ENCODE data around the gene HAGH. TPM values are rescaled to one million over a fixed set of nuclear protein-coding genes. Genes with fewer than 3 reads are reported as not detected.

The HAGH gene
- polyA plus RNA-seq, 1 experiment: 51.6 TPM

DNA sequence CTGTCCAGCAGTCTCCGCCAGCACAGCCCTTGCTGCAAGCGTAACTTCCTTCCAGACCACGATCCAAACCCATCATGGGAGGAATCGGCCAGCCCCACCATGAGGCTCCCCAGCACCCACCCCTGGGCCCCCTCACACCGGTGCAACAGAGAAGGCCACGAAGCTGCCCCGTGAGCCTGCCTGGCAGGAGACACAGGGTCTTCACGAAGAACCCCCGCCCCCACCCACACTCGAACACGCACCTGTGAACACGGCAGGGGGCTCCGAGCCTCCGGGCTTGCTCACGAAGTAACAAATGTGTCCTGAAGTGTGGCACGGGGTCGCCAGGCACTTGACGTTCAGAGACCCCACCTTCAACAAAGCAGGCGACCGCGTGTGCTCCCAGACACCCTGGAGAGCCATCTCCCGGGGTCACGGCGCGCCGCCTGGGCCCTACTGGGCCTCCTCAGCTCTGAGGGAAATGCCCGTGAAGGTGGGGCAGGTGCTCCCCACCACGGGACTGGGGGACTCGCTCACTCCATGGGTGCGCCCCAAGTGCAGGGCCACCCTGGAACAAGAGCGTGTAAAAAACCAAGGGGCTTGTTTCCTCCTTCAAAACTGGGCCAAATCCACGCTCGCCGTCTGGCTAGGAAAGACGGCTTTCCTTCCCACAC lies 7.6 kb downstream of the HAGH start:
- Histone ChIP-seq H3K36me3 (ENCODE audit: control insufficient read depth, insufficient read depth, low read length) (peaks cover 22% of the 10 kb centered on the region), H3K4me3 (ENCODE audit: low read depth, low read length) (no peak overlapping the region), H3K27me3 (ENCODE audit: control insufficient read depth, insufficient read depth, low read length) (no peaks in the 10 kb centered on the region)
- no peak for TF ChIP-seq CTCF (IDR thresholded peaks at IDR 0.05; ENCODE audit: insufficient read depth, low read depth, low read length)
- CTCF ChIA-PET: no interaction called here
- no peak for DNase-seq (ENCODE audit: low read depth)
- POLR2A ChIA-PET: no interaction called here

- ChIA-PET CTCF (no interaction called here), POLR2A (no interaction called here)
- H3K27me3 ChIP-seq (ENCODE audit: control insufficient read depth, insufficient read depth, low read length): no peaks in the 10 kb centered on the region
- no peak overlapping the region for H3K4me3 ChIP-seq (ENCODE audit: low read depth, low read length)
- H3K36me3 ChIP-seq (ENCODE audit: control insufficient read depth, insufficient read depth, low read length): peaks cover 23% of the 10 kb centered on the region
- no peak for TF ChIP-seq CTCF (IDR thresholded peaks at IDR 0.05; ENCODE audit: insufficient read depth, low read depth, low read length)
- no peak for DNase-seq (ENCODE audit: low read depth)
Observed at GRCh38 chr16:1818204-1818872, 8.3 kb downstream of the HAGH start.

DNA sequence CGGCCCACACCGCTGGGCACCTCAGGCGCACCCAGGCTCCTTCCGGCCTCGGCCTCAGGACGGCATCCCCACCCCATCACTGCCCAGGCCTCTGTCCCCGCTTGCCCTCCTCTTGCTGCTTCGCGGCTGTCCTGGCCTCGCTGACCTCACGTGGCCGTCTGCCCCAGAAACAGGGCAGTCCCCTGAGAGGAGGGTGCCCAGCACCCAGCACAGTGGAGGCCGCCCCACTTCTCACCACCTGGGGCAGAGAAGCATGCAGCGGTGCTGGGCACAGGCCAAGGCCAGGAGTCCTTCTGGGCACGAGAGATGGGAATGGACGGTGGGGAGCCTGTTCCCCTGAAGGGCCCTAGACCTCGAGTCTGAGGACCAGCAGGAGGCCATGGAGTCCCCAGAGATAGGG lies 8.9 kb downstream of the HAGH start:
- ChIA-PET CTCF (no interaction called here), POLR2A (no interaction called here)
- TF ChIP-seq CTCF (IDR thresholded peaks at IDR 0.05; ENCODE audit: insufficient read depth, low read depth, low read length): no peak
- Histone ChIP-seq H3K27me3 (ENCODE audit: control insufficient read depth, insufficient read depth, low read length) (no peaks in the 10 kb centered on the region), H3K4me3 (ENCODE audit: low read depth, low read length) (no peak overlapping the region), H3K36me3 (ENCODE audit: control insufficient read depth, insufficient read depth, low read length) (peaks cover 23% of the 10 kb centered on the region)
- no peak for DNase-seq (ENCODE audit: low read depth)

DNA sequence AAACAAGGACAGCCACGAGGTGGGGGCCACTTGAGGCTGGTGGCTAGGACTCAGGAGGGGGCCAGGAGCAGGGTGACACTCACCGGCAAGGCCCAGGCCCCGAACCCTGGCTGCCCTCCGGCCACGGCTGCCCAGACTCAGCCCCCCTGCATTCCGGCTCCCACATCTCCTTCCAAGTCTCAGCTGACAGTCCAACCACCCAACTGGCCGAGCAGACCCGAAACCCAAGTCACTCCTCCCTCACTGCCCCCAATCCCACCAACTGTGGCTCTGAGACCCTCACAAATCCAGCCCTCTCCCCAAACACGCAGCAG lies 9.4 kb downstream of the HAGH start:
- no peak overlapping the region for H3K4me3 ChIP-seq (ENCODE audit: low read depth, low read length)
- no peak for DNase-seq (ENCODE audit: low read depth)
- POLR2A ChIA-PET: no interaction called here
- peaks cover 22% of the 10 kb centered on the region for H3K36me3 ChIP-seq (ENCODE audit: control insufficient read depth, insufficient read depth, low read length)
- CTCF ChIA-PET: no interaction called here
- TF ChIP-seq CTCF (IDR thresholded peaks at IDR 0.05; ENCODE audit: insufficient read depth, low read depth, low read length): no peak
- H3K27me3 ChIP-seq (ENCODE audit: control insufficient read depth, insufficient read depth, low read length): no peaks in the 10 kb centered on the region

DNA sequence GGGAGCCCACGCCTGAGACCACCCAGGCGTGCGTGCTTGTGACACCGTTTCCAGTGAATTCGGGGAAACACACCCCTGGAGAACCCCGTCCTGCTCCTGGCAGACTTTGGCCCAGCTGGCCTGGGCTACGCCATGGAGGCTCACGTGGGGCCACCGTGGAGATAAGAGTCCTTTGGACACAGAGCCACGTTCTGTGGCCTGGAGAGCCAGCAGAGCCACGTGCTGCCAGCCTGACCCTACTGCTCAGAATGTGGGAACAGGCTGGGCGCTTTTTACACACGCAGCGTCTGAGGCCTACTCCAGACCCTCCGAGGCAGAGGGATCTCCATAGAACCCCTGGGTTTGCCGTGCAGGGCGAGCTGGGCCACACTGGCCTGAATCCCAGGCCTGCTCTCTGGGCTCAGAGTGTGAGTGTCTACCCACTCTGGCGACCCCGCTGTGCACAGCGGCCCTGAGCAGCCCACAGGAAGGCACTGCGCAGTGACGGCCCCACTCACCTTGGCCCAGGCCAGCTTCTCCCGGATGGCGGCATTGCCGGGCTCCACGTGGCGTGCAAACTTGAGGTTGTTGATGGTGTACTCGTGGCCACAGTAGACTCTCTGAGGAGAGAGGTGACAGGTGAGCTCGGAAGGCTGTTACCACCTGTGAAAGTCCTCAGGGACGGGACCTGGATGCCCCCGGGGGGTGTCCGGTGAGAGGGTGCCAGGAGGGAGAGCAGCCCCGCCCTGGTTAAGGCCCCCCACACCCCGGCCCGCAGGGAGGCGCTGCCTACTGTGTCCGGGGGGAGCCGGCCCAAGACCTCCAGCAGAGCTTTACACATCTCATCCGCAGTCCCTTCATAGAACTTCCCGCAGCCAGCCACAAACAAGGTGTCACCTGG lies 10.0 kb downstream of the HAGH start:
- ChIA-PET POLR2A (no interaction called here), CTCF (no interaction called here)
- no peak for TF ChIP-seq CTCF (IDR thresholded peaks at IDR 0.05; ENCODE audit: insufficient read depth, low read depth, low read length)
- H3K4me3 ChIP-seq (ENCODE audit: low read depth, low read length): no peak overlapping the region
- no peaks in the 10 kb centered on the region for H3K27me3 ChIP-seq (ENCODE audit: control insufficient read depth, insufficient read depth, low read length)
- no peak for DNase-seq (ENCODE audit: low read depth)
- H3K36me3 ChIP-seq (ENCODE audit: control insufficient read depth, insufficient read depth, low read length): peaks cover 19% of the 10 kb centered on the region
